Upper lobe of left lung (tissue), 4 donors: ENCODE results near the gene KCTD12.

ENCODE experiments used
- CTCF ChIP-seq, 6 experiments: fragments of 450-650 bp in 4 of 6; fragments of 200-600 bp in 2 of 6; sonication (generic) in 2 of 6; IDR thresholded peaks; one replicate each; pipeline ENCODE4 v1.5.1; 2016 to 2019; ENCODE audit warnings: antibody characterized with exemption in 6 of 6
- POLR2A ChIP-seq, 4 donors: fragments of 450-650 bp; IDR thresholded peaks; one replicate each; pipeline ENCODE4 v1.5.1; 2016 to 2017; ENCODE audit warnings: antibody characterized with exemption in 4 of 4, mild to moderate bottlenecking in 2 of 4

DNA sequence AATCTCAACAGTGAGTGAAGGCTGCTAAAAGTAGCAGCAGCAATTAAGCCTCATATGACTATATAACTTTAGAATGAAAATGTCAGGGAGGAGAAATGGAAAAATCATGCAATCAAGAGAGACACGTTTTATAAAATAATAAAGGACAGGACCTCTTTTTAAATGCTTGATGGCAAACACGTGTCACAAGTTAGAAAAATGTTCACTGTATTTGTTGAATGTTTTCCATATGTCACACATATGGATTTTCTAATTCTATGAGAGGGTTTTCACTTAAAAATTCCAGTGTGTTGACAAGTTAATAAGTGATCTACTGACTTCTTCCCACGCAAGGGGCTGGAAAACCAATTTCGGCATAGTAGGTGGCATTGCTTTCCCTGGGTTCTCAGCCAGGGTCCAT lies 27.7 kb upstream of the KCTD12 start:
- TF ChIP-seq CTCF (IDR thresholded peaks at IDR 0.05), result no peak
- TF ChIP-seq POLR2A (IDR thresholded peaks at IDR 0.05), result no peak
